Measurements from ENCODE around the gene BSG. TPM values are rescaled to one million over a fixed set of nuclear protein-coding genes. Genes with fewer than 3 reads are reported as not detected.

BSG gene
- 100 to 1,000 TPM; 236 to 274 TPM for total RNA-seq

GRCh38 chr19:572140-572742, at the start of gene BSG:
TSS of gene BSG (plus strand) at chr19:572596. CDS start at chr19:572635, 39 bp downstream.
- Mint-ChIP-seq H3K4me1 (ENCODE audit: low read depth in 2 of 2) (peaks cover 28 to 32% of the 10 kb centered on the region in 2 donors), H3K27me3 (no peaks in the 10 kb centered on the region), H3K27ac (peak within 1 kb of the TSS; percentile 81 to 91), H3K4me3 (peak within 1 kb of the TSS; percentile 91), H3K36me3 (no peaks in the 10 kb centered on the region), H3K9me3 (no peaks in the 10 kb centered on the region)
- DNase-seq (ENCODE audit: low spot score) (peak; percentile 100), ATAC-seq (peak; percentile 91 to 94)

GRCh38 chr19:522726-523125, 49.7 kb upstream of the BSG start:
- DNase-seq (ENCODE audit: low spot score) (no peak), ATAC-seq (no peak)
- Mint-ChIP-seq H3K4me1 (ENCODE audit: low read depth in 2 of 2) (no peaks in the 10 kb centered on the region), H3K36me3 (no peaks in the 10 kb centered on the region), H3K9me3 (no peaks in the 10 kb centered on the region), H3K27ac (no peak overlapping the region), H3K4me3 (no peak overlapping the region), H3K27me3 (no peaks in the 10 kb centered on the region)

GRCh38 chr19:524062-524674, 48.2 kb upstream of the BSG start:
- Mint-ChIP-seq H3K27ac (no peak overlapping the region), H3K27me3 (no peaks in the 10 kb centered on the region), H3K4me1 (ENCODE audit: low read depth in 2 of 2) (no peaks in the 10 kb centered on the region), H3K4me3 (no peak overlapping the region), H3K36me3 (no peaks in the 10 kb centered on the region), H3K9me3 (no peaks in the 10 kb centered on the region)
- ATAC-seq (peak; percentile 36 to 43), DNase-seq (ENCODE audit: low spot score) (no peak)

GRCh38 chr19:525029-525428, 47.4 kb upstream of the BSG start:
- H3K27ac Mint-ChIP-seq, result no peak overlapping the region
- peaks cover 0 to under 1% of the 10 kb centered on the region in 2 donors for H3K4me1 Mint-ChIP-seq (ENCODE audit: low read depth in 2 of 2)
- no peak overlapping the region for H3K4me3 Mint-ChIP-seq
- DNase-seq (ENCODE audit: low spot score) (no peak), ATAC-seq (no peak)
- H3K36me3 Mint-ChIP-seq, result no peaks in the 10 kb centered on the region
- no peaks in the 10 kb centered on the region for H3K9me3 Mint-ChIP-seq
- no peaks in the 10 kb centered on the region for H3K27me3 Mint-ChIP-seq

- DNase-seq (ENCODE audit: low spot score) (no peak), ATAC-seq (no peak)
- Mint-ChIP-seq H3K36me3 (no peaks in the 10 kb centered on the region), H3K27me3 (no peaks in the 10 kb centered on the region), H3K4me1 (ENCODE audit: low read depth in 2 of 2) (peaks cover 0 to 3% of the 10 kb centered on the region in 2 donors), H3K4me3 (no peak overlapping the region), H3K9me3 (no peaks in the 10 kb centered on the region), H3K27ac (no peak overlapping the region)
These were observed 46.5 kb upstream of the BSG start for GRCh38 chr19:525857-526419.

GRCh38 chr19:530134-531008, 42.0 kb upstream of the BSG start:
- Mint-ChIP-seq H3K36me3 (no peaks in the 10 kb centered on the region), H3K27ac (peak overlapping the region in 1 of 2 donors; percentile 39), H3K27me3 (no peaks in the 10 kb centered on the region), H3K4me1 (ENCODE audit: low read depth in 2 of 2) (peaks cover 9 to 12% of the 10 kb centered on the region in 2 donors), H3K4me3 (peak overlapping the region; percentile 78), H3K9me3 (no peaks in the 10 kb centered on the region)
- peak; percentile 54 for DNase-seq (ENCODE audit: low spot score)
- ATAC-seq, result no peak

GRCh38 chr19:531009-531752, 41.2 kb upstream of the BSG start:
- peak; percentile 89 to 90 for ATAC-seq
- H3K36me3 Mint-ChIP-seq, result no peaks in the 10 kb centered on the region

GRCh38 chr19:531753-532560, 40.4 kb upstream of the BSG start, which contains the start of gene CDC34:
TSS of gene CDC34 (plus strand) at chr19:531760. CDS start at chr19:531932, 172 bp downstream.
- Mint-ChIP-seq H3K27me3 (no peaks in the 10 kb centered on the region), H3K27ac (peak within 1 kb of the TSS; percentile 39 to 83), H3K9me3 (no peaks in the 10 kb centered on the region), H3K4me1 (ENCODE audit: low read depth in 2 of 2) (peaks cover 9 to 12% of the 10 kb centered on the region in 2 donors), H3K36me3 (no peaks in the 10 kb centered on the region), H3K4me3 (peak within 1 kb of the TSS; percentile 85)
- DNase-seq (ENCODE audit: low spot score) (no peak), ATAC-seq (no peak)

More at GRCh38 chr19:531009-531752, 41.2 kb upstream of the BSG start:
- Mint-ChIP-seq H3K27ac (peak overlapping the region in 1 of 2 donors; percentile 39), H3K27me3 (no peaks in the 10 kb centered on the region), H3K9me3 (no peaks in the 10 kb centered on the region), H3K4me1 (ENCODE audit: low read depth in 2 of 2) (peaks cover 9 to 12% of the 10 kb centered on the region in 2 donors), H3K4me3 (peak overlapping the region; percentile 78)
- peak; percentile 91 for DNase-seq (ENCODE audit: low spot score)

- Mint-ChIP-seq H3K27me3 (no peaks in the 10 kb centered on the region), H3K27ac (peak overlapping the region; percentile 34 to 83), H3K36me3 (no peaks in the 10 kb centered on the region), H3K4me1 (ENCODE audit: low read depth in 2 of 2) (peaks cover 9 to 12% of the 10 kb centered on the region in 2 donors), H3K9me3 (no peaks in the 10 kb centered on the region), H3K4me3 (peak overlapping the region; percentile 85)
- peak in 1 of 2 donors; percentile 38 for ATAC-seq
- no peak for DNase-seq (ENCODE audit: low spot score)
These were observed 39.6 kb upstream of the BSG start for GRCh38 chr19:532561-533363.

- DNase-seq (ENCODE audit: low spot score) (no peak), ATAC-seq (no peak)
- H3K27me3 Mint-ChIP-seq, result no peaks in the 10 kb centered on the region
- H3K9me3 Mint-ChIP-seq, result no peaks in the 10 kb centered on the region
- peaks cover 9 to 16% of the 10 kb centered on the region in 2 donors for H3K4me1 Mint-ChIP-seq (ENCODE audit: low read depth in 2 of 2)
- peak overlapping the region; percentile 85 for H3K4me3 Mint-ChIP-seq
- H3K27ac Mint-ChIP-seq, result peak overlapping the region; percentile 34 to 83
- H3K36me3 Mint-ChIP-seq, result no peaks in the 10 kb centered on the region
These were observed 38.9 kb upstream of the BSG start for GRCh38 chr19:533364-534058.

GRCh38 chr19:534088-534487, 38.3 kb upstream of the BSG start:
- Mint-ChIP-seq H3K27ac (no peak overlapping the region), H3K4me1 (ENCODE audit: low read depth in 2 of 2) (peaks cover 9 to 17% of the 10 kb centered on the region in 2 donors), H3K9me3 (no peaks in the 10 kb centered on the region), H3K4me3 (peak overlapping the region; percentile 85), H3K36me3 (no peaks in the 10 kb centered on the region), H3K27me3 (no peaks in the 10 kb centered on the region)
- ATAC-seq (no peak), DNase-seq (ENCODE audit: low spot score) (no peak)

Data from natural killer cell treated with Interleukin-12 subunit alpha and Interleukin-12 subunit beta and Interleukin-15 and Interleukin-18, amount 100 ng/mL, for 72 hours (primary cell).